ENCODE data around the gene CMTM1. TPM values are rescaled to one million over a fixed set of nuclear protein-coding genes. Genes with fewer than 3 reads are reported as not detected.

CMTM1 gene
- total RNA-seq, 1 experiment from 2014 or later = 9.4 TPM

DNA sequence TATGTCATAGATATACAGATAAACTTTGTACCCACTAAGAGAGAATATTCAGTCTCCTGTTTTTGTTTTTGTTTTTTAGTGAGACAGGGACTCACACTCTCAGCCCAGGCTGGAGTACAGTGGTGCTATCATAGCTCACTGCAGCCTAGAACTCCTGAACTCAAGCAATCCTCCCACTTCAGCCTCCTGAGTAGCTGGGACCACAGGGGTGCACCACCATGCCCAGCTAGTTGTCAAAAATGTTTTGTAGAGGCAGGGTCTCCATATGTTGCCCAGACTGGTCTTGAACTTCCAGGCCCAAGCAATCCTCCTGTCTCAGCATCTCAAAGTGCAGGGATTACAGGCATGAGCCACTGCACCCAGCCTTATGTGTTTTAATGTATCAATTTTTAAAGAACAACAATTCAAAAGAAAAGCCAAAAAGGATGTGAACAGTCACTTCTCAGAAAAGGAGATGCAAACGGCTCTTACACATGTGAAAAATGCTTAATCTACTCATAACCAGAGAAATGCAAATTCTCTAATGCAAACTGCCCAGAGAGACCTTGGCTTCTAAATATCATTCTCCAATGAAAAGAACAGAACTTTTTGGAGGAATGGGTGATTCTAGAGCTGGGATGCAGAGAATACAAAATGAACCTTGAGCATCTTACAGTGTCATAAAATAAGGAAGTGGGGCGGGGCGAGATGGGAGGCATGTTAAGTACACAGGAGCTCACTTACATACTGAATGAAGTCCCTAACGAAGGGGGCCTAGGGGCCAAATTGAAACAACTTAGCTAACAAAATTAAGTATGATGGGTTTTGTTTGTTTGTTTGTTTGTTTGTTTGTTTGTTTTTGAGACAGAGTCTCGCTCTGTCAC lies 31.0 kb downstream of the CMTM1 start:
- no peak overlapping the region for H3K4me3 ChIP-seq
- no peaks in the 10 kb centered on the region for H3K4me1 ChIP-seq (replicated peaks; ENCODE audit: insufficient read depth)
- no peaks in the 10 kb centered on the region for H3K27me3 ChIP-seq (ENCODE audit: insufficient read depth, low read depth)
- POLR2A ChIA-PET (ENCODE audit: unreplicated experiment) = no interaction called here
- no peaks in the 10 kb centered on the region for H3K9me2 ChIP-seq (ENCODE audit: insufficient read depth)
- H3K36me3 ChIP-seq (ENCODE audit: low read depth) = no peaks in the 10 kb centered on the region
- TF ChIP-seq, protein P1, sequence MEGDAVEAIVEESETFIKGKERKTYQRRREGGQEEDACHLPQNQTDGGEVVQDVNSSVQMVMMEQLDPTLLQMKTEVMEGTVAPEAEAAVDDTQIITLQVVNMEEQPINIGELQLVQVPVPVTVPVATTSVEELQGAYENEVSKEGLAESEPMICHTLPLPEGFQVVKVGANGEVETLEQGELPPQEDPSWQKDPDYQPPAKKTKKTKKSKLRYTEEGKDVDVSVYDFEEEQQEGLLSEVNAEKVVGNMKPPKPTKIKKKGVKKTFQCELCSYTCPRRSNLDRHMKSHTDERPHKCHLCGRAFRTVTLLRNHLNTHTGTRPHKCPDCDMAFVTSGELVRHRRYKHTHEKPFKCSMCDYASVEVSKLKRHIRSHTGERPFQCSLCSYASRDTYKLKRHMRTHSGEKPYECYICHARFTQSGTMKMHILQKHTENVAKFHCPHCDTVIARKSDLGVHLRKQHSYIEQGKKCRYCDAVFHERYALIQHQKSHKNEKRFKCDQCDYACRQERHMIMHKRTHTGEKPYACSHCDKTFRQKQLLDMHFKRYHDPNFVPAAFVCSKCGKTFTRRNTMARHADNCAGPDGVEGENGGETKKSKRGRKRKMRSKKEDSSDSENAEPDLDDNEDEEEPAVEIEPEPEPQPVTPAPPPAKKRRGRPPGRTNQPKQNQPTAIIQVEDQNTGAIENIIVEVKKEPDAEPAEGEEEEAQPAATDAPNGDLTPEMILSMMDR (conservative IDR thresholded peaks at IDR 0.05) = no peak
- no peak for TF ChIP-seq EZH2 (IDR thresholded peaks at IDR 0.05; ENCODE audit: low read depth)
- intact Hi-C loops (cut with micrococcal nuclease; ENCODE audit: unreplicated experiment) = no loop called here
- no peak overlapping the region for H3K4me2 ChIP-seq
- no TSS peak for BruUV-seq (replicated peaks)
- no peaks in the 10 kb centered on the region for H4K20me1 ChIP-seq (ENCODE audit: insufficient read depth)
- no peak overlapping the region for H2AFZ ChIP-seq
- H3F3A ChIP-seq (ENCODE audit: insufficient read depth, low read depth) = no peaks in the 10 kb centered on the region
- H3K9me3 ChIP-seq (ENCODE audit: insufficient read depth, low read depth) = no peaks in the 10 kb centered on the region
- CTCF ChIA-PET = no interaction called here
- no peak overlapping the region for H3K27ac ChIP-seq
- no peaks in the 10 kb centered on the region for H3K79me2 ChIP-seq (ENCODE audit: low read depth)
- no peak for DNase-seq

DNA sequence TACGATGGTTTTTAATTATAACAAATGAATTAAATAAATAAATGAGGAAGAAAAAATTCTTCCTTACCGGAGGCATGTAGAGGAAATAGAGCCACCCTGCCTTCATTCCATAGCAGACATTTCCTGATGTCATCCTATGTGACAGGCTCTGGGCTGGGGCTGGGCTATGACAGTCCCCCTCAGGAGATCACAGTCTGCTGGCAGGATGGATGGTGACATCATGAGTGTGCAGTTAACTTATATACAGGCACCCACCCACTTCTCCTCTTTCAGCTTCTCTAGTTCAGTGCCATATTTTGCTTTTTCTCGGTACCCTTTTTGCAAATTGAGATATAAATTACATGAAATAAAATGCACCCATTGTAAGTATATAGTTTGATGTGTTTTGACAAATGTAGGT lies 31.9 kb downstream of the CMTM1 start:
- no peaks in the 10 kb centered on the region for H3K27me3 ChIP-seq (ENCODE audit: insufficient read depth, low read depth)
- H3F3A ChIP-seq (ENCODE audit: insufficient read depth, low read depth) = no peaks in the 10 kb centered on the region
- no peak overlapping the region for H2AFZ ChIP-seq
- no TSS peak for BruUV-seq (replicated peaks)
- no peaks in the 10 kb centered on the region for H3K4me1 ChIP-seq (replicated peaks; ENCODE audit: insufficient read depth)
- TF ChIP-seq, protein P1 (conservative IDR thresholded peaks at IDR 0.05) = no peak
- TF ChIP-seq EZH2 (IDR thresholded peaks at IDR 0.05; ENCODE audit: low read depth) = no peak
- intact Hi-C loops (cut with micrococcal nuclease; ENCODE audit: unreplicated experiment) = no loop called here
- H3K9me2 ChIP-seq (ENCODE audit: insufficient read depth) = no peaks in the 10 kb centered on the region
- no peaks in the 10 kb centered on the region for H4K20me1 ChIP-seq (ENCODE audit: insufficient read depth)
- no peak overlapping the region for H3K4me2 ChIP-seq
- H3K79me2 ChIP-seq (ENCODE audit: low read depth) = no peaks in the 10 kb centered on the region
- ChIA-PET CTCF (no interaction called here), POLR2A (ENCODE audit: unreplicated experiment) (no interaction called here)
- DNase-seq = no peak
- H3K4me3 ChIP-seq = no peak overlapping the region
- no peaks in the 10 kb centered on the region for H3K9me3 ChIP-seq (ENCODE audit: insufficient read depth, low read depth)
- H3K36me3 ChIP-seq (ENCODE audit: low read depth) = no peaks in the 10 kb centered on the region
- no peak overlapping the region for H3K27ac ChIP-seq

DNA sequence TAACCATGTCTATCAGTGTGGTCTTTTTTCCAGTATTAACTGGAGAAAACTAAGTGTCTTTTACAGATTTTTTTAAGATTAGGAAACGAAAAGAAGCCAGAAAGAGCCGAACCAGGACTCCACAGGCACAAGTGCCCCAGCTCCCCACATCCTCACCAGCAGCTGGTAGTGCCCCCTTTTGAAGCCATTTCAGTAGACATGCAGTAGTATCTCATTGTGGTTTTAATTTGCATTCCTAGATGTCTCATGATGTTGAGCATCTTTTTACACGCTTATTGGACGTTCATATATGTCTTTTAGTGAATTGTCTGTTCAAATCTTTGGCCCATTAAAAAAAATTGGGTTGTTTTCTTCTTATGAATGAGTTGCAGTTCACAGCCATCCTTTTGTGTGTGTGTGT lies 33.5 kb downstream of the CMTM1 start:
- H3K4me1 ChIP-seq (replicated peaks; ENCODE audit: insufficient read depth) = peaks cover 5% of the 10 kb centered on the region; the same call in 1 of the 2 replicates
- no peaks in the 10 kb centered on the region for H3K36me3 ChIP-seq (ENCODE audit: low read depth)
- no peaks in the 10 kb centered on the region for H3K9me3 ChIP-seq (ENCODE audit: insufficient read depth, low read depth)
- ChIA-PET POLR2A (ENCODE audit: unreplicated experiment) (no interaction called here), CTCF (no interaction called here)
- H4K20me1 ChIP-seq (ENCODE audit: insufficient read depth) = no peaks in the 10 kb centered on the region
- no peak for DNase-seq
- no peaks in the 10 kb centered on the region for H3K79me2 ChIP-seq (ENCODE audit: low read depth)
- H3K9me2 ChIP-seq (ENCODE audit: insufficient read depth) = no peaks in the 10 kb centered on the region
- H3F3A ChIP-seq (ENCODE audit: insufficient read depth, low read depth) = 0 out of 2 replicates have a peak, but pooled peaks cover 4% of the 10 kb centered on the region
- intact Hi-C loops (cut with micrococcal nuclease; ENCODE audit: unreplicated experiment) = loop anchor here (5.0 kb wide), 1 partner anchor 47 kb away; the partner anchor contains the start of genes CKLF and TK2
- H3K27ac ChIP-seq = no peak overlapping the region
- no peak for TF ChIP-seq EZH2 (IDR thresholded peaks at IDR 0.05; ENCODE audit: low read depth)
- TF ChIP-seq, protein P1 (conservative IDR thresholded peaks at IDR 0.05) = no peak
- BruUV-seq (replicated peaks) = no TSS peak
- H3K4me3 ChIP-seq = no peak overlapping the region
- no peak overlapping the region for H2AFZ ChIP-seq
- no peaks in the 10 kb centered on the region for H3K27me3 ChIP-seq (ENCODE audit: insufficient read depth, low read depth)
- H3K4me2 ChIP-seq = no peak overlapping the region
